B cell (primary cell): Measurements from ENCODE around the gene RAD51. TPM values are rescaled to one million over a fixed set of nuclear protein-coding genes. Genes with fewer than 3 reads are reported as not detected.

Experiments used
- ATAC-seq: fragments of 200-7000 bp; cut with Tn5 transposase; one replicate; pipeline ENCODE4 v1.10.0; 2021; ENCODE audit warnings: low read depth, mild to moderate bottlenecking, moderate number of reproducible peaks, moderate library complexity
- CTCF ChIA-PET: fragments of 350-600 bp; sonication (Branson Sonifier 250); formaldehyde crosslinking; loops from one replicate; lab custom pipeline; 2021; ENCODE audit warnings: antibody characterized with exemption, inconsistent platforms; lab: Charles Lee
- POLR2A ChIA-PET: fragments of 350-600 bp; sonication (Branson Sonifier 250); formaldehyde crosslinking; loops from one replicate; lab custom pipeline; 2021; ENCODE audit warnings: antibody characterized with exemption; lab: Charles Lee
- DNase-seq: peaks from one replicate; pipeline ENCODE4 v3.0.0; 2013
- H2AFZ ChIP-seq: 2 replicates; pipeline ENCODE4 v1.6.1; 2012; ENCODE audit warnings: mild to moderate bottlenecking, low read depth, low read length; ENCODE audit not compliant: insufficient read depth, poor library complexity, severe bottlenecking
- H3K27ac ChIP-seq, 2 donors: 1 replicate in 1 of 2; 2 replicates in 1 of 2; pipeline ENCODE4 v1.5.1; 2012 to 2013; ENCODE audit warnings: low read length in 2 of 2, mild to moderate bottlenecking in 2 of 2, moderate library complexity in 1 of 2
- H3K27me3 ChIP-seq, 4 experiments: fragments of 200-600 bp in 1 of 4; sonication (generic) in 1 of 4; replicated peaks in 1 of 4; 1 replicate in 2 of 4; 2 replicates in 2 of 4; pipeline versions ENCODE4 v1.6.1 to v1.7.0; 2013 to 2016; ENCODE audit warnings: low read length in 3 of 4, mild to moderate bottlenecking in 2 of 4, mixed read lengths in 1 of 4, moderate library complexity in 1 of 4; ENCODE audit not compliant: insufficient read depth in 4 of 4, control insufficient read depth in 3 of 4; ENCODE audit errors: control extremely low read depth in 1 of 4
- H3K36me3 ChIP-seq, 2 experiments: replicated peaks in 1 of 2; 1 replicate in 1 of 2; 2 replicates in 1 of 2; pipeline versions ENCODE4 v1.6.1 to v1.7.1; 2013; ENCODE audit warnings: low read length in 1 of 2; ENCODE audit not compliant: insufficient read depth in 2 of 2, control insufficient read depth in 1 of 2; ENCODE audit errors: control extremely low read depth in 1 of 2, extremely low read depth in 1 of 2
- H3K4me1 ChIP-seq, 2 donors: fragments of 200-600 bp in 1 of 2; sonication (generic) in 1 of 2; 1 replicate in 1 of 2; 2 replicates in 1 of 2; pipeline versions ENCODE4 v1.5.1 to v1.6.1; 2013 to 2017; ENCODE audit warnings: low read length in 2 of 2; ENCODE audit not compliant: control insufficient read depth in 2 of 2, insufficient read depth in 2 of 2
- H3K4me2 ChIP-seq: replicated peaks from 2 replicates; pipeline ENCODE3; 2012; ENCODE audit warnings: mild to moderate bottlenecking, low read depth, low read length; ENCODE audit not compliant: poor library complexity, severe bottlenecking
- H3K4me3 ChIP-seq, 5 experiments: fragments of 200-600 bp in 1 of 5; sonication (generic) in 1 of 5; 1 replicate in 3 of 5; 2 replicates in 2 of 5; pipeline versions ENCODE4 v1.5.1 to v1.7.0; 2011 to 2016; ENCODE audit warnings: low read length in 4 of 5, mild to moderate bottlenecking in 4 of 5, low read depth in 2 of 5, control low read depth in 1 of 5, moderate library complexity in 1 of 5; ENCODE audit not compliant: insufficient read depth in 1 of 5; ENCODE audit errors: control extremely low read depth in 1 of 5, extremely low read depth in 1 of 5
- H3K79me2 ChIP-seq: fragments of 200-600 bp; sonication (generic); one replicate; pipeline ENCODE4 v1.6.0; 2016; ENCODE audit warnings: low read length; ENCODE audit not compliant: control insufficient read depth, insufficient read depth
- H3K9ac ChIP-seq: fragments of 200-600 bp; sonication (generic); 2 replicates; pipeline ENCODE4 v1.6.1; 2017; ENCODE audit warnings: mild to moderate bottlenecking, low read length, moderate library complexity
- H3K9me3 ChIP-seq, 3 donors: one replicate each; pipeline versions ENCODE4 v1.6.1 to v1.7.1; 2013; ENCODE audit warnings: low read length in 2 of 3; ENCODE audit not compliant: control insufficient read depth in 2 of 3, insufficient read depth in 1 of 3; ENCODE audit errors: control extremely low read depth in 1 of 3
- H4K20me1 ChIP-seq: 2 replicates; pipeline ENCODE4 v1.6.0; 2012; ENCODE audit warnings: mild to moderate bottlenecking, low read length; ENCODE audit not compliant: insufficient read depth, control insufficient read depth, poor library complexity, severe bottlenecking
- H3K27ac Mint-ChIP-seq: one replicate; pipeline ENCODE4 v1.8.0; 2021; ENCODE audit warnings: mixed read lengths
- H3K27me3 Mint-ChIP-seq: one replicate; pipeline ENCODE4 v1.8.0; 2021; ENCODE audit warnings: mixed read lengths
- H3K4me1 Mint-ChIP-seq: one replicate; pipeline ENCODE4 v1.8.0; 2021; ENCODE audit warnings: mixed read lengths
- H3K4me3 Mint-ChIP-seq: one replicate; pipeline ENCODE4 v1.8.0; 2021; ENCODE audit warnings: mixed read lengths
- H3K9me3 Mint-ChIP-seq: one replicate; pipeline ENCODE4 v1.8.0; 2022; ENCODE audit warnings: mixed read lengths; ENCODE audit not compliant: insufficient read depth
- EZH2 ChIP-seq: IDR thresholded peaks from 2 replicates; pipeline ENCODE4 v1.6.1; 2012; ENCODE audit warnings: borderline replicate concordance, low read depth, mild to moderate bottlenecking, moderate library complexity, low read length; ENCODE audit not compliant: insufficient read depth, poor library complexity, severe bottlenecking
- WGBS: methylation state at CpG from one replicate; pipeline ENCODE4 v1.1.5; 2013; ENCODE audit warnings: missing lambda C conversion rate; ENCODE audit not compliant: insufficient coverage; 5-methylcytosine and 5-hydroxymethylcytosine counted together
- intact Hi-C: fragments of 100-400 bp; cut with micrococcal nuclease; formaldehyde crosslinking; loops from one replicate; pipeline ENCODE4 v1.10.0; 2022
- polyA plus RNA-seq: library from polyadenylated mRNA; depleted of rRNA; stranded (reverse); fragments of >200 nt; gene quantifications from 2 replicates; pipeline ENCODE4 v1.2.3, GENCODE V29; 2012
- total RNA-seq, 2 donors: library from RNA; stranded (reverse); fragments of 120-200 nt in 1 of 2; gene quantifications; 1 replicate in 1 of 2; 2 replicates in 1 of 2; pipeline versions ENCODE4 v1.2.3 to v1.2.4, GENCODE V29; 2013 to 2022
- TF ChIP-seq, protein P1 (sequence below): fragments of 200-600 bp; IDR thresholded peaks from one replicate; pipeline ENCODE4 v1.8.0; 2022; ENCODE audit warnings: antibody characterized with exemption, mild to moderate bottlenecking

RAD51 gene
- total and polyA plus RNA-seq, 2 donors (not counting 1 experiment from before 2014, with no cell fraction given): 0.67 to 1.9 TPM

- no peaks in the 10 kb centered on the region for H3K27me3 Mint-ChIP-seq
- Histone ChIP-seq H3K27ac (no peak overlapping the region), H2AFZ (no peak overlapping the region), H3K4me2 (no peak overlapping the region), H3K27me3 (no peaks in the 10 kb centered on the region), H3K36me3 (no peaks in the 10 kb centered on the region), H3K9ac (no peak overlapping the region), H3K9me3 (no peaks in the 10 kb centered on the region), H3K79me2 (peaks cover 9% of the 10 kb centered on the region), H4K20me1 (no peaks in the 10 kb centered on the region), H3K4me3 (no peak overlapping the region), H3K4me1 (peaks cover 11 to 15% of the 10 kb centered on the region in 2 donors)
- no peak overlapping the region for H3K4me3 Mint-ChIP-seq
- ATAC-seq (no peak), DNase-seq (no peak)
- H3K4me1 Mint-ChIP-seq: peaks cover 12% of the 10 kb centered on the region
- TF ChIP-seq EZH2: no peak
- TF ChIP-seq, protein P1, sequence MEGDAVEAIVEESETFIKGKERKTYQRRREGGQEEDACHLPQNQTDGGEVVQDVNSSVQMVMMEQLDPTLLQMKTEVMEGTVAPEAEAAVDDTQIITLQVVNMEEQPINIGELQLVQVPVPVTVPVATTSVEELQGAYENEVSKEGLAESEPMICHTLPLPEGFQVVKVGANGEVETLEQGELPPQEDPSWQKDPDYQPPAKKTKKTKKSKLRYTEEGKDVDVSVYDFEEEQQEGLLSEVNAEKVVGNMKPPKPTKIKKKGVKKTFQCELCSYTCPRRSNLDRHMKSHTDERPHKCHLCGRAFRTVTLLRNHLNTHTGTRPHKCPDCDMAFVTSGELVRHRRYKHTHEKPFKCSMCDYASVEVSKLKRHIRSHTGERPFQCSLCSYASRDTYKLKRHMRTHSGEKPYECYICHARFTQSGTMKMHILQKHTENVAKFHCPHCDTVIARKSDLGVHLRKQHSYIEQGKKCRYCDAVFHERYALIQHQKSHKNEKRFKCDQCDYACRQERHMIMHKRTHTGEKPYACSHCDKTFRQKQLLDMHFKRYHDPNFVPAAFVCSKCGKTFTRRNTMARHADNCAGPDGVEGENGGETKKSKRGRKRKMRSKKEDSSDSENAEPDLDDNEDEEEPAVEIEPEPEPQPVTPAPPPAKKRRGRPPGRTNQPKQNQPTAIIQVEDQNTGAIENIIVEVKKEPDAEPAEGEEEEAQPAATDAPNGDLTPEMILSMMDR: no peak
- peak overlapping the region; percentile 41 for H3K27ac Mint-ChIP-seq
- H3K9me3 Mint-ChIP-seq: no peaks in the 10 kb centered on the region
- CTCF ChIA-PET: interaction anchor here (1.0 kb wide), 1 partner anchor 98 kb away, joined by 7 read pairs; no protein-coding TSS in a partner anchor
- intact Hi-C loops: no loop called here
- POLR2A ChIA-PET: no interaction called here
These were observed 10.6 kb upstream of the RAD51 start for GRCh38 chr15:40684381-40684780.

DNA sequence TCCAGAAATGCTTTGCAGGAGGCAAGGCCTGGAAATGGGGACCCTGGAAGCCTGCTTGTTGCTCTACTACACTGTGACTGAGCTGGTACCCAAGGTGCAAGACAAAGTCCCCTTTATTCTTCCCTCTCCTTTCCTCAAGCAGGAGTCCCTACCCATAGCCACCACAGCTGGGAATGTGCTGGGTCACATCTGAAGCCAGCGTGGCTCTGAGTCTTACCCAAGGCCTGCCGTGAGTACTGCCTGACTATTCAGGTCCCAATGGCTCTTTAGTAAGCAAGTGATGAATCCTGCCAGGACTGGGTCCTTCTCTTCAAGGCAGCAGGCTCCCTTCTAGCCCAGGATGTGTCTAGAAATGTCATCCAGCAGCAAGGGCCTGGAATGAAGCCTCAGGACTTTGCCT lies 9.6 kb upstream of the RAD51 start:
- Mint-ChIP-seq H3K9me3 (no peaks in the 10 kb centered on the region), H3K27ac (no peak overlapping the region), H3K4me1 (peaks cover 7% of the 10 kb centered on the region), H3K4me3 (no peak overlapping the region), H3K27me3 (no peaks in the 10 kb centered on the region)
- Histone ChIP-seq H3K36me3 (no peaks in the 10 kb centered on the region), H3K9me3 (no peaks in the 10 kb centered on the region), H3K27me3 (no peaks in the 10 kb centered on the region), H4K20me1 (no peaks in the 10 kb centered on the region), H3K4me3 (no peak overlapping the region), H3K4me1 (peaks cover 6 to 8% of the 10 kb centered on the region in 2 donors), H3K9ac (no peak overlapping the region), H3K27ac (no peak overlapping the region), H3K79me2 (peaks cover 9% of the 10 kb centered on the region), H2AFZ (no peak overlapping the region), H3K4me2 (no peak overlapping the region)
- 96% methylated on average over 2 of the region's 2 CpGs for WGBS
- CTCF ChIA-PET: interaction anchor here (0.6 kb wide), 1 partner anchor 31 kb away, joined by 3 read pairs; no protein-coding TSS in a partner anchor
- intact Hi-C loops: no loop called here
- TF ChIP-seq EZH2: no peak
- TF ChIP-seq, protein P1: no peak
- ATAC-seq: no peak
- DNase-seq: no peak
- POLR2A ChIA-PET: no interaction called here
